ENCODE results near the gene SAMD3. TPM values are rescaled to one million over a fixed set of nuclear protein-coding genes. Genes with fewer than 3 reads are reported as not detected.

The SAMD3 gene
- total and polyA plus RNA-seq, 2 experiments from 2014 or later = 0.32 to 0.73 TPM

GRCh38 chr6:130187335-130188206 lies 35.2 kb downstream of the SAMD3 start:
- Histone ChIP-seq H3K4me2 (ENCODE audit: unreplicated experiment) (no peak overlapping the region), H3K4me1 (ENCODE audit: insufficient read depth) (no peaks in the 10 kb centered on the region), H3K9ac (no peak overlapping the region), H3K9me2 (ENCODE audit: insufficient read depth) (no peaks in the 10 kb centered on the region), H3K4me3 (no peak overlapping the region), H3K79me2 (ENCODE audit: insufficient read depth) (no peaks in the 10 kb centered on the region), H4K20me1 (ENCODE audit: insufficient read depth) (no peaks in the 10 kb centered on the region), H3K9me3 (ENCODE audit: low read depth) (no peaks in the 10 kb centered on the region), H2AFZ (no peak overlapping the region), H3K27me3 (replicated peaks; ENCODE audit: insufficient read depth) (no peaks in the 10 kb centered on the region), H3K36me3 (ENCODE audit: low read depth) (no peaks in the 10 kb centered on the region), H3F3A (ENCODE audit: insufficient read depth) (no peaks in the 10 kb centered on the region), H3K27ac (no peak overlapping the region)
- no peak for DNase-seq
- in situ Hi-C loops (cut with MboI) = no loop called here
- WGBS, 2 experiments (ENCODE audit: low coverage in 1 of 2, low lambda C conversion rate in 2 of 2, missing lambda C conversion rate in 2 of 2) = 73 to 81% methylated on average over 3 of the region's 3 CpGs
- TF ChIP-seq EZH2 (IDR thresholded peaks at IDR 0.05; ENCODE audit: insufficient read depth, poor library complexity, severe bottlenecking) (no peak), EZH2phosphoT487 (IDR thresholded peaks at IDR 0.05; ENCODE audit: insufficient read depth, low read depth) (no peak)

GRCh38 chr6:130185658-130186057 lies 37.1 kb downstream of the SAMD3 start:
- Histone ChIP-seq H3K9me2 (ENCODE audit: insufficient read depth) (no peaks in the 10 kb centered on the region), H3K4me2 (ENCODE audit: unreplicated experiment) (no peak overlapping the region), H3K27me3 (replicated peaks; ENCODE audit: insufficient read depth) (no peaks in the 10 kb centered on the region), H3K36me3 (ENCODE audit: low read depth) (no peaks in the 10 kb centered on the region), H3K4me1 (ENCODE audit: insufficient read depth) (no peaks in the 10 kb centered on the region), H4K20me1 (ENCODE audit: insufficient read depth) (no peaks in the 10 kb centered on the region), H3F3A (ENCODE audit: insufficient read depth) (no peaks in the 10 kb centered on the region), H3K79me2 (ENCODE audit: insufficient read depth) (no peaks in the 10 kb centered on the region), H3K9me3 (ENCODE audit: low read depth) (no peaks in the 10 kb centered on the region), H3K27ac (no peak overlapping the region), H3K4me3 (no peak overlapping the region), H3K9ac (no peak overlapping the region), H2AFZ (no peak overlapping the region)
- no peak for DNase-seq
- 78 to 81% methylated on average over 3 of the region's 3 CpGs for WGBS, 2 experiments (ENCODE audit: low coverage in 1 of 2, low lambda C conversion rate in 2 of 2, missing lambda C conversion rate in 2 of 2)
- TF ChIP-seq EZH2 (IDR thresholded peaks at IDR 0.05; ENCODE audit: insufficient read depth, poor library complexity, severe bottlenecking) (no peak), EZH2phosphoT487 (IDR thresholded peaks at IDR 0.05; ENCODE audit: insufficient read depth, low read depth) (no peak)
- in situ Hi-C loops (cut with MboI) = no loop called here

GRCh38 chr6:130183271-130184222 lies 39.2 kb downstream of the SAMD3 start:
- no peaks in the 10 kb centered on the region for H3K9me3 ChIP-seq (ENCODE audit: low read depth)
- peaks cover 7% of the 10 kb centered on the region for H3F3A ChIP-seq (ENCODE audit: insufficient read depth)
- peaks cover 5% of the 10 kb centered on the region for H3K4me1 ChIP-seq (ENCODE audit: insufficient read depth)
- DNase-seq = no peak
- no peaks in the 10 kb centered on the region for H4K20me1 ChIP-seq (ENCODE audit: insufficient read depth)
- H3K4me3 ChIP-seq = no peak overlapping the region
- no peaks in the 10 kb centered on the region for H3K27me3 ChIP-seq (replicated peaks; ENCODE audit: insufficient read depth)
- in situ Hi-C loops (cut with MboI) = no loop called here
- H3K4me2 ChIP-seq (ENCODE audit: unreplicated experiment) = no peak overlapping the region
- no peaks in the 10 kb centered on the region for H3K36me3 ChIP-seq (ENCODE audit: low read depth)
- WGBS, 2 experiments (ENCODE audit: low coverage in 1 of 2, low lambda C conversion rate in 2 of 2, missing lambda C conversion rate in 2 of 2) = 89 to 92% methylated on average over 8 to 9 of the region's 9 CpGs
- H3K27ac ChIP-seq = no peak overlapping the region
- H3K9me2 ChIP-seq (ENCODE audit: insufficient read depth) = no peaks in the 10 kb centered on the region
- no peak overlapping the region for H3K9ac ChIP-seq
- TF ChIP-seq EZH2 (IDR thresholded peaks at IDR 0.05; ENCODE audit: insufficient read depth, poor library complexity, severe bottlenecking) (no peak), EZH2phosphoT487 (IDR thresholded peaks at IDR 0.05; ENCODE audit: insufficient read depth, low read depth) (no peak)
- no peaks in the 10 kb centered on the region for H3K79me2 ChIP-seq (ENCODE audit: insufficient read depth)
- no peak overlapping the region for H2AFZ ChIP-seq

- H3K27ac ChIP-seq = no peak overlapping the region
- no peak overlapping the region for H3K4me3 ChIP-seq
- H2AFZ ChIP-seq = no peak overlapping the region
- peaks cover 7% of the 10 kb centered on the region for H3K4me1 ChIP-seq (ENCODE audit: insufficient read depth)
- no peaks in the 10 kb centered on the region for H3K79me2 ChIP-seq (ENCODE audit: insufficient read depth)
- TF ChIP-seq EZH2phosphoT487 (IDR thresholded peaks at IDR 0.05; ENCODE audit: insufficient read depth, low read depth) (no peak), EZH2 (IDR thresholded peaks at IDR 0.05; ENCODE audit: insufficient read depth, poor library complexity, severe bottlenecking) (no peak)
- H3F3A ChIP-seq (ENCODE audit: insufficient read depth) = peaks cover 7% of the 10 kb centered on the region
- H3K9ac ChIP-seq = no peak overlapping the region
- H3K9me3 ChIP-seq (ENCODE audit: low read depth) = no peaks in the 10 kb centered on the region
- no peaks in the 10 kb centered on the region for H3K9me2 ChIP-seq (ENCODE audit: insufficient read depth)
- H4K20me1 ChIP-seq (ENCODE audit: insufficient read depth) = no peaks in the 10 kb centered on the region
- no peaks in the 10 kb centered on the region for H3K27me3 ChIP-seq (replicated peaks; ENCODE audit: insufficient read depth)
- in situ Hi-C loops (cut with MboI) = no loop called here
- no peaks in the 10 kb centered on the region for H3K36me3 ChIP-seq (ENCODE audit: low read depth)
- no peak for DNase-seq
- H3K4me2 ChIP-seq (ENCODE audit: unreplicated experiment) = no peak overlapping the region
Measured at GRCh38 chr6:130182466-130182865, 40.3 kb downstream of the SAMD3 start.

All from GM23248 (cell line).